D721Med (cell line): ENCODE measurements around the gene TPP2.

Experiments
- DNase-seq: peaks from one replicate; pipeline ENCODE4 v3.0.0; 2011; ENCODE audit warnings: low spot score; ENCODE audit not compliant: insufficient read length
- FAIRE-seq: peaks from 2 replicates; lab custom pipeline; 2011; peaks lifted over from hg19 to GRCh38; lab: Jason Lieb, UNC
- TF ChIP-seq, protein P1 (sequence below): IDR thresholded peaks from 2 replicates; pipeline ENCODE4 v1.5.1; 2012; ENCODE audit warnings: mild to moderate bottlenecking, control low read depth; ENCODE audit not compliant: insufficient read depth; ENCODE audit errors: missing control alignments

TPP2 gene

DNA sequence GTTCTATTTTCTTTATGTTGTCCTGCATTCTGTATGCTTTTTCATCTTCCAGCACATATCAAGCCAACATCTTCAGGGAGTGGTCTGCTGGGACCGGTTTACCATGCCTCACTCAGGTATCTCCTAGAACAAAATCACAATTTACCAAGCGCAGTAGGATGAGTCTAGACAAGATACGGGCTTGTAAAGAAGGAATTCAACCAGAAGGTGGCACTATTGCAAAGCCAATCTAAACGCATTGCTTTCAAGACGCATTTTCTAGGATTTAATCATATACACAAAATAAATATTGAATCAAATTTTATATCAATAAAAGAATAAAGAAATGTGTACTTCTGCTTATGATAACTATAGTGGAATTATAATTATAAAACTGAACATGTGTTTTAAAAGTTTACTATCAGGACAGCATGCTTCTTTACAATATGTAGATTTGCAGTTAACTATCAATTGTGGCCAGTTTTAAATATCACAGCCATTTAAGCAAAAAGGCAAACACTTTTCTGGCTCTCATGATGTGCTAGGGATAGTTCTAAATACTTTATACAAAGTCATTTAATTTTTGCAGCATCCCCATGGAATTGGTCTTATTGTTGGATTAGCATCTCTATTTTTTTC lies 16.1 kb upstream of the TPP2 start:
- TF ChIP-seq, protein P1, sequence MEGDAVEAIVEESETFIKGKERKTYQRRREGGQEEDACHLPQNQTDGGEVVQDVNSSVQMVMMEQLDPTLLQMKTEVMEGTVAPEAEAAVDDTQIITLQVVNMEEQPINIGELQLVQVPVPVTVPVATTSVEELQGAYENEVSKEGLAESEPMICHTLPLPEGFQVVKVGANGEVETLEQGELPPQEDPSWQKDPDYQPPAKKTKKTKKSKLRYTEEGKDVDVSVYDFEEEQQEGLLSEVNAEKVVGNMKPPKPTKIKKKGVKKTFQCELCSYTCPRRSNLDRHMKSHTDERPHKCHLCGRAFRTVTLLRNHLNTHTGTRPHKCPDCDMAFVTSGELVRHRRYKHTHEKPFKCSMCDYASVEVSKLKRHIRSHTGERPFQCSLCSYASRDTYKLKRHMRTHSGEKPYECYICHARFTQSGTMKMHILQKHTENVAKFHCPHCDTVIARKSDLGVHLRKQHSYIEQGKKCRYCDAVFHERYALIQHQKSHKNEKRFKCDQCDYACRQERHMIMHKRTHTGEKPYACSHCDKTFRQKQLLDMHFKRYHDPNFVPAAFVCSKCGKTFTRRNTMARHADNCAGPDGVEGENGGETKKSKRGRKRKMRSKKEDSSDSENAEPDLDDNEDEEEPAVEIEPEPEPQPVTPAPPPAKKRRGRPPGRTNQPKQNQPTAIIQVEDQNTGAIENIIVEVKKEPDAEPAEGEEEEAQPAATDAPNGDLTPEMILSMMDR: peak; percentile 88
- FAIRE-seq (peak; percentile 85), DNase-seq (no peak)

DNA sequence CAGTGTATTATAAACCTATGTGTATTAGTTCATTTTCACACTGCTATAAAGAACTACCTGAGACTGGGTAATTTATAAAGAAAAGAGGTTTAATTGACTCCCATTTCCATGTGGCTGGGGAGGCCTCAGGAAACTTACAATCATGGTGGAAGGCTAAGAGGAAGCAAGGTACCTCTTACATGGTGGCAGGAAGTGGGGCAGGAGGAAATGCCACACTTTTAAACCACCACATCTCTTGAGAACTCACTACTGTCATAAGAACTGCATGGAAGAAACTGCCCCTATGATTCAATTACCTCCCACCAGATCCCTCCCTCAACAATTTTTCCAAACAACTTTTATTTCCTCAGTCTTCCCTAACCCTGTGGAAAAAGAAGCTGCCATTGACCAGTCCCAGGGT lies 14.5 kb upstream of the TPP2 start:
- TF ChIP-seq, protein P1: no peak
- DNase-seq (no peak), FAIRE-seq (no peak)

DNA sequence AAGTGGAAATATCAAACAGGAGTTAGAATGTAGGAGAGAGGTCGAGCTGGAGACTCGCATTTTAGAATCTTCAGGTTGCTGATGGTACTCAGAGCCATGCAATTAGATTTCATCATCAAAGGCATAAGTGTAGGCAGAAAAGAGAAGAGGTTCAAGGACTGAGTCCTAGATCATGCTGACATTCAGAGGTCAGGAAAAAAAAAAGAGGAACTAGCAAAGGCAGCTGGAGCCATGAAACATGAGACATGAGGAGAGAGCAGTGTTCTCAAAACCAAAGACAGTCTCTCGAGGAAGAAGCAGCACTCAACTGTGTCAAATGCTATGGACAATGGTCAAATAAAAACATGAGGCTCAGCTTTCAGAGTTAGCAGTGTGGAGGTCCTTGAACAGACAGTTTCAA lies 12.4 kb upstream of the TPP2 start:
- FAIRE-seq: no peak
- DNase-seq: no peak
- TF ChIP-seq, protein P1: no peak

DNA sequence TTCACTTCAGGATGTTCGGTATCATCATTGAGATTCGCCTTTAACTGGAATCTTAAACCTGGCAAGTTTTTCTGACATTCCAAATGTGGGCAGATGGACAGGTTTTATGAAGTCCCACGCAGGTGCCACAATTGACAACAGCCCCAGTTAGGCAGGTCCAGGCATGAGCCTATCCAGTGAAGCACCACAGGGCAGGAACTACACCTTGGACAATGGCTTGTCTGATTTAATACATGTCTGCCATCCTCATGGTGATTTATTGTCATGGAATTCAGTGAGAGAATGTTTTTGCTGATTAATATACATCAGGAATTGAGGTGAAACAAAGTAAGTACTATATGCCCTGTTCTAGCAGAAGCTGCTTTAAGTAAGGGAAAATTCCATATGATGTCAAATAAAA lies 10.2 kb upstream of the TPP2 start:
- TF ChIP-seq, protein P1: no peak
- DNase-seq (no peak), FAIRE-seq (no peak)

DNA sequence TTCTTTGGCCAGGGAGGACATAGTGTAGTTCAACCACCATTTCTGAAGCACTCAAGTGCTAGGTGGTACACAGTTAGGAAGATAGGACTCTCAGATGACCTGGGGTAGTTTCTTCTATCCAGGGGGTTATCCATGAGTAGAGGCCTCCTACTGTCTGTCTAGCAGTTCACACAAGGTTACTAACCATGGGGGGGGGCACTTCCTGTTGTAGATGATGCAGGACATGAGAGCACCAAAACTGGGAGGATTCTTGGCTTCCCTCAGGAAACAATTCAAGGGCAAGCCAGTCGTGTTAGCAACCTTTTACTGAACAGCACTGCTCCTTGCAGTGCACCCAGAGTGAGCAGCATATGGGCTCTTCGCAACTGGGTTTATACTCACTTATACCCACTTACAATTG lies 8.9 kb upstream of the TPP2 start:
- no peak for FAIRE-seq
- TF ChIP-seq, protein P1: no peak
- no peak for DNase-seq

DNA sequence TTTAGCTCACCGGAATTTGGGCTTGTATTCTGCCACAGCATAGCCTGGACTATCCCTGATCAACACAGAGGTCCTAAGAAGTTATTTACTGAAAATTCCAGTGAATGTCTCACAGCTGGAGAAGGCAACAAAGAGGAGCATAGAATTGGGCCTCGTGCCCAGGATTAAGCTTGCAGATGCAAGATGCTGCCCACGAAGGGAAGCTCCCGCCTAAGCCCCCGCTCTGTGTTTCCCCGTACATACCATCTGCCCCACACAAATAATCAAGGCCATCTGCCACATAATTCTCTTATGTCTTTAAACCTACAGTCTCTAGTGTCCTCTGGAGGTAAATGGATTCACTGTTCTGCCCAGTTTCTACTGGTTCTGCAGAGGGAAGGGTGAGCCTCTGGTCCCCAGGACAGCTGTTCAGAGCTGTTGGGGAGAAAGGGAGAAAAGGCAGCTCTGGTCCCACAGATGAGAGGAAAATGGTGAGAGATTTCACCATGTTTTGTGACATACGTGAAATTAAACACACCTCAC lies 7.4 kb upstream of the TPP2 start:
- TF ChIP-seq, protein P1: peak; percentile 57
- peak; percentile 44 for FAIRE-seq
- no peak for DNase-seq
